OCI-LY3 (cell line): ENCODE measurements around the gene CNOT3.

Source experiments
- EZH2phosphoT487 ChIP-seq: fragments of 200-600 bp; shearing (Covaris generic); IDR thresholded peaks from 2 replicates; pipeline ENCODE4 v1.6.1; 2018; ENCODE audit warnings: antibody characterized with exemption, mixed run types, low read depth
- TF ChIP-seq, protein P1 (sequence below): fragments of 200-600, 300-600 bp; sonication (generic); IDR thresholded peaks from 2 replicates; pipeline ENCODE4 v1.5.1; 2014; ENCODE audit warnings: antibody characterized with exemption, low read length, low read depth

DNA sequence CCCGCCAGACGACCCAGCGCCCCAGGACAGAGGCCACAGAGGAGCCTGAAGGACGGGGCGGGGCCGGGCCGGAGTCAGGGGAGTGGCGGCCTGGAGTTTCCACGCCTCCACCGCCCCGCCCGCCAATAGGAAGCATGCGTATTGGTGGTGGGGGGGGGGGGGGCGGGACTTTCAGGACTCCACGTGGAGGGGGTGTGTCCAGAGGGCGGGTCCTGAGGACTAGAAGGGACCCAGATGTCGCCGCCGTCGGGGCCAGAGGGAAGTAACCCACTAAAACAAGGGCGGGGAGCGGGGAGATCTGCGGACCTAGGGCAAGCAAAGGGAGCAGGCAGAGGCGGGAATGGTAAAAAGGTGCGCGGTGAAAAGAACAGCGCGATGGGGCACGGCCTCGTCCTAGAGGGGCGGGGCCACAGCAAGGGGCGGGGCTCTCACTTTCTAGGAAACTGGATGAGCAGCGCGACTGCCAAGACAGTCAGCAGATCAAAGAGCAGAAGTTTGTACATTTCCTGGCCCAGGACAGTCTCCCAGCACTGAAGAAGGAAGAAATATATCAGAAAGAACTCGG lies 24.8 kb downstream of the CNOT3 start:
- TF ChIP-seq, protein P1, sequence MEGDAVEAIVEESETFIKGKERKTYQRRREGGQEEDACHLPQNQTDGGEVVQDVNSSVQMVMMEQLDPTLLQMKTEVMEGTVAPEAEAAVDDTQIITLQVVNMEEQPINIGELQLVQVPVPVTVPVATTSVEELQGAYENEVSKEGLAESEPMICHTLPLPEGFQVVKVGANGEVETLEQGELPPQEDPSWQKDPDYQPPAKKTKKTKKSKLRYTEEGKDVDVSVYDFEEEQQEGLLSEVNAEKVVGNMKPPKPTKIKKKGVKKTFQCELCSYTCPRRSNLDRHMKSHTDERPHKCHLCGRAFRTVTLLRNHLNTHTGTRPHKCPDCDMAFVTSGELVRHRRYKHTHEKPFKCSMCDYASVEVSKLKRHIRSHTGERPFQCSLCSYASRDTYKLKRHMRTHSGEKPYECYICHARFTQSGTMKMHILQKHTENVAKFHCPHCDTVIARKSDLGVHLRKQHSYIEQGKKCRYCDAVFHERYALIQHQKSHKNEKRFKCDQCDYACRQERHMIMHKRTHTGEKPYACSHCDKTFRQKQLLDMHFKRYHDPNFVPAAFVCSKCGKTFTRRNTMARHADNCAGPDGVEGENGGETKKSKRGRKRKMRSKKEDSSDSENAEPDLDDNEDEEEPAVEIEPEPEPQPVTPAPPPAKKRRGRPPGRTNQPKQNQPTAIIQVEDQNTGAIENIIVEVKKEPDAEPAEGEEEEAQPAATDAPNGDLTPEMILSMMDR: no peak
- TF ChIP-seq EZH2phosphoT487: no peak
